Thymus (tissue), 11 donors: ENCODE results near the gene ADRA1B. TPM values are rescaled to one million over a fixed set of nuclear protein-coding genes. Genes with fewer than 3 reads are reported as not detected.
A peak's percentile ranks its signal among the peaks of the same experiment; 100 is the strongest.

Experiments
- DNase-seq, 9 donors: peaks; one replicate each; pipeline ENCODE4 v3.0.0-alpha.2; 2013; ENCODE audit warnings: low spot score in 9 of 9, low read depth in 6 of 9, missing footprints in 1 of 9
- H3K27ac ChIP-seq, 2 donors: one replicate each; pipeline ENCODE4 v1.5.1; 2013; ENCODE audit warnings: control low read depth in 1 of 2, low read depth in 1 of 2, low read length in 1 of 2, mild to moderate bottlenecking in 1 of 2, moderate library complexity in 1 of 2
- H3K27me3 ChIP-seq, 2 donors: one replicate each; pipeline ENCODE4 v1.5.1; 2013; ENCODE audit warnings: low read length in 1 of 2; ENCODE audit not compliant: control insufficient read depth in 2 of 2, insufficient read depth in 1 of 2
- H3K36me3 ChIP-seq, 2 donors: one replicate each; pipeline ENCODE4 v1.5.1; 2013; ENCODE audit warnings: low read length in 1 of 2, mild to moderate bottlenecking in 1 of 2, moderate library complexity in 1 of 2; ENCODE audit not compliant: control insufficient read depth in 2 of 2, insufficient read depth in 2 of 2
- H3K4me1 ChIP-seq, 2 donors: one replicate each; pipeline ENCODE4 v1.5.1; 2013; ENCODE audit warnings: low read length in 2 of 2; ENCODE audit not compliant: control insufficient read depth in 2 of 2, insufficient read depth in 2 of 2
- H3K4me3 ChIP-seq, 2 donors: one replicate each; pipeline ENCODE4 v1.5.1; 2013; ENCODE audit warnings: low read length in 2 of 2, control low read depth in 1 of 2, mild to moderate bottlenecking in 1 of 2
- H3K9me3 ChIP-seq, 2 donors: one replicate each; pipeline ENCODE4 v1.5.1; 2013; ENCODE audit warnings: low read length in 1 of 2, mild to moderate bottlenecking in 1 of 2; ENCODE audit not compliant: control insufficient read depth in 2 of 2, insufficient read depth in 1 of 2
- WGBS: extraction: QIAGEN DNeasy Blood & Tissue Kit; methylation state at CpG from one replicate; pipeline ENCODE4 v1.1.7; 2013; 5-methylcytosine and 5-hydroxymethylcytosine counted together
- polyA plus RNA-seq: library from polyadenylated mRNA; stranded (reverse); fragments of 200-250 nt; gene quantifications from one replicate; pipeline ENCODE4 v1.2.3, GENCODE V29; 2013
- total RNA-seq: library from RNA; stranded (reverse); fragments of 120-200 nt; gene quantifications from one replicate; pipeline ENCODE4 v1.2.4, GENCODE V29; 2013
- donor health status: healthy.

ADRA1B gene
- total and polyA plus RNA-seq, 2 donors = 0.09 to 0.18 TPM

DNA sequence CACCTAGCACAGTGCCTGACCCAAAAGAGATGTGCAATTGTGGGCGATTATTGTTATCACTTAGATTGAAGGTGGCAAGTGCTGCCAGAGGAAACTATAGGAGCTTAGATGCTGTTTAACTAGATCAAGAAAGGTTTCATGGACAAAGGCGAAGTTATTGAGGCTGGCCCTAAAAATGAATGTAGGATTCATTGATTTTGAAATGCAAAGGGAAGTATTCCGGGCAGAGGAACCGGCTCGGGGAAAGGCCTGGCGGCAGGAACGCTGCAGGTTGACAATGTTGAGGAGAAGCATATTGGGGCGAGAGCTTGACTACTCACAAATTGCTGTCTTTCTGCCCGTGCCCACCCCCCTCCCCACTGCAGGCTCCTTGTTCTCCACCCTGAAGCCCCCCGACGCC lies 55.2 kb downstream of the ADRA1B start:
- no peak overlapping the region for H3K4me3 ChIP-seq
- H3K27me3 ChIP-seq = peaks cover 44 to 78% of the 10 kb centered on the region in 2 donors
- WGBS = 26% methylated on average over 11 of the region's 11 CpGs
- DNase-seq = no peak
- no peak overlapping the region for H3K27ac ChIP-seq
- H3K4me1 ChIP-seq = peaks cover 2 to 5% of the 10 kb centered on the region in 2 donors
- H3K36me3 ChIP-seq = no peaks in the 10 kb centered on the region
- no peaks in the 10 kb centered on the region for H3K9me3 ChIP-seq

DNA sequence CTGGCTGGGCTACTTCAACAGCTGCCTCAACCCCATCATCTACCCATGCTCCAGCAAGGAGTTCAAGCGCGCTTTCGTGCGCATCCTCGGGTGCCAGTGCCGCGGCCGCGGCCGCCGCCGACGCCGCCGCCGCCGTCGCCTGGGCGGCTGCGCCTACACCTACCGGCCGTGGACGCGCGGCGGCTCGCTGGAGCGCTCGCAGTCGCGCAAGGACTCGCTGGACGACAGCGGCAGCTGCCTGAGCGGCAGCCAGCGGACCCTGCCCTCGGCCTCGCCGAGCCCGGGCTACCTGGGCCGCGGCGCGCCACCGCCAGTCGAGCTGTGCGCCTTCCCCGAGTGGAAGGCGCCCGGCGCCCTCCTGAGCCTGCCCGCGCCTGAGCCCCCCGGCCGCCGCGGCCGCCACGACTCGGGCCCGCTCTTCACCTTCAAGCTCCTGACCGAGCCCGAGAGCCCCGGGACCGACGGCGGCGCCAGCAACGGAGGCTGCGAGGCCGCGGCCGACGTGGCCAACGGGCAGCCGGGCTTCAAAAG lies 55.7 kb downstream of the ADRA1B start:
- H3K27me3 ChIP-seq = peaks cover 44 to 79% of the 10 kb centered on the region in 2 donors
- no peaks in the 10 kb centered on the region for H3K9me3 ChIP-seq
- H3K4me3 ChIP-seq = no peak overlapping the region
- no peak overlapping the region for H3K27ac ChIP-seq
- peaks cover 2 to 5% of the 10 kb centered on the region in 2 donors for H3K4me1 ChIP-seq
- peak in 1 of 9 donors; percentile 1 for DNase-seq
- 1% methylated on average over 76 of the region's 76 CpGs for WGBS
- H3K36me3 ChIP-seq = no peaks in the 10 kb centered on the region

DNA sequence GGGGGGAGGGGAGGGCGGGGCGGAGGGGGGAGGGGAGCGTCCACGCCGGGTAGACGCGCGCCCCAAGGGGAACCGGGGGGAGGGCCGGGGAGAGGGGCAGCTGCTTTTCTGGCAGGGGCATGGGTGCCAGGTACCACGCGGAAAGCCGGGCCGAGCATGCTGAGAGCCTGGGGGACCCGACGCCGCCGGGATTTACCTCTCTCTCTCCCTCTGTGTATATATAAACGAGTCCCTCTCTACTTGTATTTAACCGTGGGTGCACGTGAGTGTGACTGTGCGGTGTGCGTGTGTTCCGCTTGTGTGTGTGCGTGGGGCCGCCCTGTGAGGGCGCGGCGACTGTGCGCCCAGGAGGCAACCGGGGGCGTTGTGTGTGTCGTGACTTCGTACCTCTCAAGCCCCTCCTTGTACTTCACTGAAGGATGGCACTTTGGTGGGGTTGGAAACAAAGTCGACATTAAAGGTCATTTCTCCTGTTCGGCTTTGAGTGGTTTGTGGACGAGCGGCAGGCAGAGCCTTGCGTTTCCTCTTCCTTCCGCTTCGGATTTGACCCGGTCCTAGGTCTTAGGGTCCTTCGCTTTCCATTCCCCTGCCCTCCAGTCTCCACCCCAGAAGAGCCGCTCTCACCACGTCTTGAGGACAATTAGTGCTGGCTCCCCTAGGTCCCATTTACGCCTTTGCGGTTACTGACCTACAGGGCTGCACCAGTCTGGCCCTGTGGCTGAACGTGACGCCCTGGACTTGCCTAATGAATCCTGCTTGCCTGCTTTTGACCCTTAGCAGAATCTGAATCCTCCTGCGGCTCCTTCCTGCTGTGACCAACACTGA lies 56.5 kb downstream of the ADRA1B start:
- Histone ChIP-seq H3K27ac (no peak overlapping the region), H3K4me1 (peaks cover 2 to 5% of the 10 kb centered on the region in 2 donors), H3K27me3 (peaks cover 44 to 79% of the 10 kb centered on the region in 2 donors), H3K9me3 (no peaks in the 10 kb centered on the region), H3K4me3 (no peak overlapping the region), H3K36me3 (no peaks in the 10 kb centered on the region)
- 21% methylated on average over 48 of the region's 50 CpGs for WGBS
- no peak for DNase-seq

DNA sequence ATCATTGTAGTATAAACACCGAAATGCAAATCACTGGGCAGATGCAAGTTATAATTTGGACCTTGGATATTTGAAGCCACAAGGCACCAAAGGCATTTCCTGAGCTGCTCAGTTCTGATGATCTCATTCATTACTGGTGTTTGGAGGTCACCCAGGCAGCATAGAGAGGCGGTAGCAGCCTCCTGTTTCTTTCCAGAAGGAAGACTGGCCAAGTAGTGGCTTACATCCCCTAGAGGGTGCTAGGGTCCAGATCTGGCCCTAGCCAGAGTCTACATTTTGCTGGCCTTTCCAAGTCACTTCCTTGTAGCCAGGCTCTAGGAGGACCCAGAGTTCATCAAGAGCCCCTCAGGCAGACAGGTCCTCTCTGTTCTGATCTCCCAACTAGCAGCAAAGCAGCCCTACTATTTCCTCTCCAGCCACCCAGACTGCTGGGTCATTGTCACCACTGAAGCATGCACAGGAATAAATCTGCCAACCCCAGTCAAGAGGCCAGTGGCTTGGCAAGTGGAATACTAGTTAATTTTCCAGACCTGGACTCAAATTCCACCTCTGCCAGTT lies 59.3 kb downstream of the ADRA1B start:
- Histone ChIP-seq H3K27me3 (peaks cover 35 to 68% of the 10 kb centered on the region in 2 donors), H3K27ac (no peak overlapping the region), H3K4me3 (no peak overlapping the region), H3K4me1 (peaks cover 2 to 5% of the 10 kb centered on the region in 2 donors), H3K9me3 (no peaks in the 10 kb centered on the region), H3K36me3 (no peaks in the 10 kb centered on the region)
- no peak for DNase-seq
- 98% methylated on average over 2 of the region's 2 CpGs for WGBS

DNA sequence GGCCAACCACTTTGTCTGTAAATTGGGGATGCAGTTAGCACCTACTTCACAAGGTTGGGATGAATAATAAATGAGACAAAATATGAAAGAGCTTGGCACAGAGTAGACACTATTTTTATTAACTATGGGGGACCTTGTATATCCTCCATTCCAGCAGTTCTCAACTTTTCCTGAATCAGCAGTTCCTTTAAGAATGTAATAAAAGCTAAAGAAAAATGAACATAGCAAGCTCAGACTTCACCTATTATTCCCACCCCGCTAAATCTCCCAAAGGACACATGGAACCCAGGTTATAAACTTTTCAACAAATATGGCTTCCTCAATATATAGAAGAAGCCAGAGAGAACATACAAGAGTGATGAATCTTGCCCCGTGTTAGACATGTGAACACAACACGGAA lies 60.6 kb downstream of the ADRA1B start:
- no peak for DNase-seq
- Histone ChIP-seq H3K27me3 (peaks cover 25 to 56% of the 10 kb centered on the region in 2 donors), H3K4me1 (peaks cover 2% of the 10 kb centered on the region in 2 donors), H3K27ac (no peak overlapping the region), H3K9me3 (no peaks in the 10 kb centered on the region), H3K4me3 (no peak overlapping the region), H3K36me3 (no peaks in the 10 kb centered on the region)
- 98% methylated on average over 3 of the region's 3 CpGs for WGBS

DNA sequence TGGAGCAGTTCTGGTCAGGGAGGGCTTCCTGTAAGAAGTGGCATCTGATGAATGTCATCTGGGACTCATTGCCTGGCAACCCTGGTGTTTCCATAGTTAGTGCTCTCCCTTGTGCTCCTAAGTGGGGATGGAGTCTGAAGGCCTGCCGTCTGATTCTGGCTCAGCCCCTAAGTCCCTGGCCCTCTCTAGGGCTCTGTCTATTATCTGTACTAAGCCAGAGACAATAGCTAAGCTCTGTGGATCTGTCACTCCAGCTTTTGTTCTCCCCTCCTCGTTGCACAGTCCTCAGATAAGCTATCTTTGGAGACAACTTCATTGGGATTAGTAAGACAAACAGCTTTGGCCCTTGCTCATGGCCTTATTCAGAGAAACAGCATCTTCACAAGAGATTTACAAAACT lies 62.1 kb downstream of the ADRA1B start:
- Histone ChIP-seq H3K36me3 (no peaks in the 10 kb centered on the region), H3K4me1 (no peaks in the 10 kb centered on the region), H3K9me3 (no peaks in the 10 kb centered on the region), H3K4me3 (no peak overlapping the region), H3K27me3 (peaks cover 11 to 51% of the 10 kb centered on the region in 2 donors), H3K27ac (no peak overlapping the region)
- DNase-seq = no peak
- 64% methylated on average over 2 of the region's 2 CpGs for WGBS

DNA sequence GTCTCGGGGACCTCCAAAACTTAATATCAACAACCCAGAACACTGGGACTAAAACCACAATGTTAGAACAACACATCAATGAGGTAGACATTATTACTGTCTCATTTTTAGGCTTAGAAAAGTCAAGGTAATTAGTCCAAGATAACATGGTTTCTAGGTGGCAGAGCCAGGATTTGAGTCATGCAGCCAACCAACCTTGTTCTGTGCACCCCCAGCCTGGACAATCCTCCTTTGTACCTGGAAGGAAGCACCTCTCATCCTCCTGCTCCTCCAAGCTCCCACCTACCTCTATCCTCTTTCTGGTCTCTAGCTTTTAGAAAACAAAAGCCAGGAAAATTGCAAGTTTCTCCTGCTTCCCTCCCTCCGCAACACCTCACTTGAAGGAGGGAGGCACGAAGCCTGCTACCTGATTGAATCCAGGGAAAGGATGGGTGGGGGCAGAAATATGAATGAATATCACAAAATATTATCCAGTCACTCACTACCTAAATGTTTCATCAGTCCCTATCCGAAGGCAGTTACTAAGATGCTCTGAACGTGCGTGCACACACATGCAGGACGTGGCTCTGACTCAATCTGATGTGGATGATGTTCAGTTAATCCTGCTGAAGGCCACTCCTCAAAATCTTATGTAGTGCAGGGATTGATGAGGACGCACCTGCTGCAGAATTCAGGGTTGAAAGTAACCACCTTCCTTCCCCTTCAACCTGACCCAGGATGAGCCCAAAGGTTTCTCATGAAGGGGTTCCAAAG lies 66.3 kb downstream of the ADRA1B start:
- Histone ChIP-seq H3K27ac (no peak overlapping the region), H3K4me1 (peaks cover 6% of the 10 kb centered on the region in 2 donors), H3K27me3 (peaks cover 7 to 46% of the 10 kb centered on the region in 2 donors), H3K36me3 (no peaks in the 10 kb centered on the region), H3K4me3 (no peak overlapping the region), H3K9me3 (peaks cover 0 to 4% of the 10 kb centered on the region in 2 donors)
- 94% methylated on average over 8 of the region's 8 CpGs for WGBS
- no peak for DNase-seq

DNA sequence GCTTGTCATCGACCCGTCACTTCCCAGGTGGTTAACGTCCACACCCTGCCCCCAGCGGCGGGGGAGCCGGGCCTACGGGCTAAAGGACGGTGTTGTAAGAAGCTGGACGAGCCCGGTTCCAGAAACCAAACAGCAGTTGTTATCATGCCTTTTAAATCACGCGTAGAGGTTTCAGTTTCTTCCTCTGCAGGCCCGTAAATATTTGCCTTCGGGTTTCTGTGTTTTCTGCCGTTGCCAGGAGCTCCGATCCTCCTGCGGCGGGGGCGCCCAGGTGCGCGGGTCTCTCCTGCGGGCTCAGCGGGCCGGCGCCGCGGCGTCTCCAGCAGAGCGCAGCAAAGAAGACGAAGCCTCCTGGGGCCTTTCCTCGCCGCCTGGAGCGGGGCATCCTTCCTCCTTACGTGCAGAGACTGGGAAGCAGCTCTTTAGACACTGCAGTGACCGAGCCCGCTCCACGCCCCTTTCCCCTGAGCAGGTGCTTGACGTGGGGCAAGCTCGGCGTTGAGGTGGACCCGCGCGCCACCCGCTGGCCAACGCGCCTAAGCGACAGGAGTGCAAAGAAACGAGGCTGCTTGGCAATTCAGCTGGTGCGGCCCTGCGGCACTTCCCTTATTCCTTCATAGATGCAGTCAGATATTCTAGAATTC lies 70.9 kb downstream of the ADRA1B start:
- H3K27ac ChIP-seq = no peak overlapping the region
- peak overlapping the region; percentile 25 to 52 for H3K4me3 ChIP-seq
- DNase-seq = peak; percentile 13 to 76 (median 41)
- peaks cover 6% of the 10 kb centered on the region in 2 donors for H3K4me1 ChIP-seq
- H3K36me3 ChIP-seq = no peaks in the 10 kb centered on the region
- 2% methylated on average over 50 of the region's 50 CpGs for WGBS
- H3K9me3 ChIP-seq = peaks cover 0 to 4% of the 10 kb centered on the region in 2 donors
- H3K27me3 ChIP-seq = peaks cover 5 to 48% of the 10 kb centered on the region in 2 donors
